ENCODE data around the gene ACAT1.
"Not testable (repeated sequence)": the region's sequence is repeated elsewhere in the genome, so short reads cannot be mapped to it uniquely, and the experiment has no call there.

The ACAT1 gene

DNA sequence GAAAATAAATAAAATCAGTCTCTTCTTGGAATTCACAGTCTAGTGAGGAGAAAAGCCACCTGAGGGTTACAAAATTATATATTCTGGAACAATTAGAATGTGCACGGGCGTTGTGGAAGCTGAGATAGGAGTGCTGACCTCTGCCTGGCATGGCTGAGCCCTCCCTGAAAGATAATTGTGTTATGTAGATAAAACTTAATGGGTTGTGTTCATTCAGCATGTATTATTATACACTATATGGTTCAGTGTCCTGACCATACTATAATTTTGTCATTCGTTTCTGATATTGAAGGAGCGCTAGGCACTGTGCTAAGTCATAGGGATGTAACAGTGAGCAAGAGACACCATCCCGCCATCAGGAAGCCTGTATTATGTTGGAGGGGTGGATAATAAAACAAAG lies 3.7 kb downstream of the ACAT1 start:
- no peak overlapping the region for H3K4me3 ChIP-seq (ENCODE audit: low read length)
- no peak for TF ChIP-seq ZNF274 (IDR thresholded peaks at IDR 0.05; ENCODE audit: low read depth, low read length)

DNA sequence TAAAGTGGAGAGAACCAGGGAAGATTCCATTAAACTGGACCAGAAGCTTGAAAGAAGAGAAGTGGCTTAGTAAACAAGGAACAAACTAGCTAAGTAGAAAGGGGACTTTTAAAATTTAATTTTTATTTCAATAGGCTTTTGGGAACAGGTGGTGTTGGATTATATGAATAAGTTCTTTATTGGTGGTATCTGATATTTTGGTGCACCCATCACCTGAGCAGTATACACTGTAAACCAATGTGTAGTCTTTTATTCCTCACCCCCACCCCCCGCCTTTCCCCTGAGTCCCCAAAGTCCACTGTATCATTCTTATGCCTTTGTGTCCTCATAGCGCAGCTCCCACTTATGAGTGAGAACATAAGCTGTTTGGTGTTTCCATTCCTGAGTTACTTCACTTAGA lies 7.4 kb downstream of the ACAT1 start:
- H3K4me3 ChIP-seq (ENCODE audit: low read length) = no peak overlapping the region
- no peak for TF ChIP-seq ZNF274 (IDR thresholded peaks at IDR 0.05; ENCODE audit: low read depth, low read length)

DNA sequence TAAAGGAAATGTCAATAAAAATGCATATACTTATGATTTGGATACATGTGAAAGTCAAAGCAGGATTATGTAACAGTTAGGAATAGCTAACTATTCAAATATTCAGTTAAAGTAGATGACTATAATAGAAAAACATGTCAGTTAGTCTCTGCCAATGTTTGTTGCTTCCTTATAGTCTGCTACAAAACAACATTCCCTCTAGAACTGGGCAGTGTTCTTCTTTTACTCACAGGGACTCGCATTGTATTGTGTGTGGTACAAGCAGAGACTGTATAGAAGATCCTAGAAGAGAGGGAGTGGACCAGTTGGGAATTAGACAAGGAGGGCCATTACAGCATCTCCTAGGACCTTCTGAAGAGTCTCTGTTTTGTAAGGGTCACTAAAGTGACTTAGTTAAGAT lies 10.6 kb downstream of the ACAT1 start:
- H3K4me3 ChIP-seq (ENCODE audit: low read length) = no peak overlapping the region
- no peak for TF ChIP-seq ZNF274 (IDR thresholded peaks at IDR 0.05; ENCODE audit: low read depth, low read length)

DNA sequence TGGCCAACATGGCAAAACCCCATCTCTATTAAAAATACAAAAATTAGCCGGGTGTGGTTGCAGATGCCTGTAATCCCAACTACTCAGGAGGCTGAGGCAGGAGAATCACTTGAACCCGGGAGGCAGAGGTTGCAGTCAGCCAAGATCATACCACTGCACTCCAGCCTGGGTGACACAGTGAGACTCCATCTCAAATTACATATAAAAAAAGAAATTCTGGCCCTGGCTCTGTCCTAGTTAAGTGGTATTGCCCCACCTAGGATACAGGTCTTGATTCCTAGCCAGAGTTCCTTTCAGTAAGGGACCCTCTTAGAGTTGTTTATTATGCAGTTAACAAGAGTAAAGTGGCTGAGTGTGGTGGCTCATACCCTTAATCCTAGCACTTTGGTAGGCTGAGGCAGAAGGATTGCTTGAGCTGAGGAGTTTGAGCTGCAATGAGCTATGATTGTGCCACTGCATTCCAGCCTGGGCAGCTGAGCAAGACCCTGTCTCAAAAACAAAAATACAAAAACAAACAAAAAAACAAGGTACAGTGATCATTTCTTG lies 11.7 kb downstream of the ACAT1 start:
- H3K4me3 ChIP-seq (ENCODE audit: low read length) = not testable (repeated sequence)

DNA sequence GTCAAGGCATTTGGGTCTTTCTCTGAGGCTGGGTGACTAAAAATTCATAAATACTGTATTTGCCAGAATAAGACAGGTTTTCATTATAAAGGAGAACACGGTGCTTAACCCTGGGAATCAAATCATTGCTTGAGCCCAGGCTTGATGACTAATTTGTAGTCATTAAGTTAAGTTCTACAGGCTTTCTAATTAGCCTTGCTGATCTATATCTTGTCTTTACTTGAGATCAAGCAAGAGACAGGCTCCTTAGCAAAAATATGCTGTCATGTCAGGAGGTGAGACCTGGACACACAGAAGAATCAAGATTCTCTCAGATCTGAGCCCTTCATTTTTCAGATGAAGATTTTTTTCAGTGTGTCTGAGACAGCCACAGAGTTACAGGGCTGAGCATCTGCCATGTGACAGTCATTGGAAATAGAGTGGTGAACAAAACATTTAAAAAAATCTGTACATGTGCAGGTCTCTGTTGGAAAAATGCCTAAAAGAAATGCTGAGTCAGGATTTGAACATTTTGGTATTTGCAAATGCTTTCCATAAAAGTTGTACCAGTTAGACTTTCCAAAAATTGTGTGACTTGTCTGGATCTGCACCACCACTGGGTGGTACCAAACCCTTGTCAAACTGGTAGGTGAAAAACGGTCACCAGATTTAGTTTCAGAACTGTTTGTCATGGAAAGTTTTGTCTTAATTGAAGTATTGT lies 14.6 kb downstream of the ACAT1 start:
- no peak for TF ChIP-seq ZNF274 (IDR thresholded peaks at IDR 0.05; ENCODE audit: low read depth, low read length)
- no peak overlapping the region for H3K4me3 ChIP-seq (ENCODE audit: low read length)

DNA sequence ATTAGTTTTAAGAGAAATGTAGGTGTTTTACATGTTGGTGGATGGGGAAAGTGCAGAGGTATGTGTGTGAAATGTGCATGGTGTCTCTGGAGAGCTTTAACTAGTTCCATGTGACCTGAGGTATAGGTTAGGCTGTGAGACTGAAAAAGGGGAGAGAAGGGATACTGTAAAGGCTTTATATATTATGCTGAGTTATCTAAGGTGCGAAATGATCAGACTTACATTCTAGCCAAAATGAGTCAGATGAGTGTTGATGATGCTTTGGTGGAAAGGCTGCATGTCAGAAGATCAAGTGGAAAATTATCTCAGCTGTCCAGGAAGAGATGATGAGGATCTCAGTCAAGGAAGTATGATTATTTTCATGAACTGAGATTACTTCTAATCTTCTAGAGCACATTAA lies 15.8 kb downstream of the ACAT1 start:
- no peak for TF ChIP-seq ZNF274 (IDR thresholded peaks at IDR 0.05; ENCODE audit: low read depth, low read length)
- no peak overlapping the region for H3K4me3 ChIP-seq (ENCODE audit: low read length)

DNA sequence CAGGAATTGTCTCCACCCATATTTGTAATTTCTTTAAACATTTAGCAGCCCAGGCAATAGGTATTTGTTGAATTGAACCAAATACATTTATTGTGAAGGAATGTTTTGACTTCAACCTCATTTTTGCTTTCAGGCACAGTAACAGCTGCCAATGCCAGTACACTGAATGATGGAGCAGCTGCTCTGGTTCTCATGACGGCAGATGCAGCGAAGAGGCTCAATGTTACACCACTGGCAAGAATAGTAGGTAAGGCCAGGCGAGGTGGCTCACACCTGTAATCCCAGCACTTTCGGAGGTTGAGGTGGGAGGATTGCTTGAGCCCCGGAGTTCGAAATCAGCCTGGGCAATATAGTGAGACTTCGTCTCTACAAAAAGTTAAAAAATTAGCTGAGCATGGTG lies 20.9 kb downstream of the ACAT1 start:
- no peak overlapping the region for H3K4me3 ChIP-seq (ENCODE audit: low read length)
- TF ChIP-seq ZNF274 (IDR thresholded peaks at IDR 0.05; ENCODE audit: low read depth, low read length) = no peak

DNA sequence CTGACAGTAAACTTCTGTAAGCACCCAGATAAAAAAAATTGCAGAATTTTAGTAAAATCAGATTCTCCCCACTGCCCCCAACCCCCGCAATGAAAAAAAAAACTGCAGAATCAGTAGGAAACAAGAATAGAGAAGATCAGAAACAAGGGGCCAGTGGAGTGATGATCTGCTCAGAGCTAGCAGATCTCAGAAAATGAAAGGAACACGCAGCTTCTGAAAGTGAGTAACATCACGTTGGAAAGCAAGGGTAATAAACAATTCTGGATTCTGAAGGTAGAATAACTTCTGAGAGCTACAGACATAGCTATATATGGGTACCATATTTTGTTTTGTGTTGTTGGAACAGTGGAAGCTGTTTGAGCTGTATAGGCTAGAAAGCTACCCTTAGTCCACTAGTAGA lies 23.2 kb downstream of the ACAT1 start:
- no peak for TF ChIP-seq ZNF274 (IDR thresholded peaks at IDR 0.05; ENCODE audit: low read depth, low read length)
- H3K4me3 ChIP-seq (ENCODE audit: low read length) = no peak overlapping the region

DNA sequence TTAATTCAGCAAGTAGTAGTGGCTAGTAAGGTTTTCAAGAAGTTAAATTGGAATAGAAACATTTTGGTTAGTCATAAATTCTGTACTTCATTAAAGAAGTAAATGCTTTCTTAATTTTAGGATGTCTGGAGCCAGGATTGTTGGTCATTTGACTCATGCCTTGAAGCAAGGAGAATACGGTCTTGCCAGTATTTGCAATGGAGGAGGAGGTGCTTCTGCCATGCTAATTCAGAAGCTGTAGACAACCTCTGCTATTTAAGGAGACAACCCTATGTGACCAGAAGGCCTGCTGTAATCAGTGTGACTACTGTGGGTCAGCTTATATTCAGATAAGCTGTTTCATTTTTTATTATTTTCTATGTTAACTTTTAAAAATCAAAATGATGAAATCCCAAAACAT lies 25.8 kb downstream of the ACAT1 start:
- H3K4me3 ChIP-seq (ENCODE audit: low read length) = no peak overlapping the region
- TF ChIP-seq ZNF274 (IDR thresholded peaks at IDR 0.05; ENCODE audit: low read depth, low read length) = no peak

DNA sequence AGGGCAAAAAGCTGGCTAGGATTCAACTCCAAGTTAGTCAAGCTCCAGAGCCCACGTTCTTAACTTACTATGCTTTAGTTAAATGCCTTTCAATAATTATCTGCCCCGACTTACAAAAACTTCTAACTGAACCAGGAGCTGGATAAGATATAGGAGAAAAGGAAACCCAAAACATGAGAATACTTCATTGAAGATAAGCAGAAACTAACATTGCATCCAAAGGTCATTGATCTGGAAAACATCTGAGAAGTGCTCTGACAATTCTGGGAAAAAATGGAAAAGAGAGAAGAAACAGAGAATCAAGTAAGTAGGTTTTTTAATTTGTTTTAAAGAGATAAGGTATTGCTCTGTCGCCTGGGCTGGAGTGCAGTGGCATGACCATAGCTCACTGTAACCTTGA lies 27.2 kb downstream of the ACAT1 start:
- TF ChIP-seq ZNF274 (IDR thresholded peaks at IDR 0.05; ENCODE audit: low read depth, low read length) = no peak
- H3K4me3 ChIP-seq (ENCODE audit: low read length) = no peak overlapping the region

DNA sequence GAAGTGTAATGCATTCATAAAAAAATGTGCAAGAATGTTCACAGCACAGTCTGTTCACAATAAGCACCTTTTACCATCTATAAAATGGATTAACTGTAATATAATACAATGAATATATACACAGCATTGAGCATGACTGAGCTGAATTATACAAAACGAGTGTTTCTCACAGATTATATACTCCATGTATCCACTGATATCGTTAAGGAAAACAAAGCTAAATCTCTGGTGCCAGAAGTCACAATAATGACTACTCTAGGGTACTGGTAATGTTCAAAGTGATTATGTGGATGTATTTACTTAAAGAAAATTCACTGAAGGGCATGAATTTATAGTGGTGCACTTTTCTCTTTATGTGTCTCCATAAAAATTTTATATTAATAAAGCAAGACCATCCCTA lies 33.2 kb downstream of the ACAT1 start:
- no peak overlapping the region for H3K4me3 ChIP-seq (ENCODE audit: low read length)
- TF ChIP-seq ZNF274 (IDR thresholded peaks at IDR 0.05; ENCODE audit: low read depth, low read length) = no peak

DNA sequence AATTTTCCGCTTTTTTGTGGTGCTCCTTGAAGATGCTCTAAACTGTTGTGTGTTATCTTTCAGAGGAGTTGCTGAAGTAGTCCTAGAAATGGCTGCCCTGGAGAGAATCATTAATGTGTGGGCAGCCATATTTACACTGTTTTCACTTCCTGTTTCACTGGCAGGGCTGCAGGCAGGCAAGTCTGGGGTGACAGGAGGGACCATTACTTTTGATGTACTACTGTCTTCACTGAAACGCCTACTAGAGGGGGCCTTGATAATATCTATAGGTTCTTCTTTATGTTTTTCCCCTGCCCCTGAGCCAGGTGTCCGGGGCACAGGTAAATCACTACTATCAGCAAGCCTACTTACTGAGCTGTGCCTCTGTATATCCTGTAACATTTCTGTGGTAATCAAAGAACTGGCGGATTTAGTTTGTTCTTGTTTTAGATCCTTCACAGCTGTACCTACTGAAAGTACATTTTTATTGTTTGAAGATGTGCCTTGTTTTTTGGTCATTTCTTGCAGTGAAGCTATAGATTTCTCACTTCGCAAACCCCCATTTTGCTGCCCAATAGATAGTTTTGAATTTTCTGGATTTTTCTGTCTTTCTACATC lies 39.7 kb downstream of the ACAT1 start:
- TF ChIP-seq ZNF274 (IDR thresholded peaks at IDR 0.05; ENCODE audit: low read depth, low read length) = no peak
- no peak overlapping the region for H3K4me3 ChIP-seq (ENCODE audit: low read length)

DNA sequence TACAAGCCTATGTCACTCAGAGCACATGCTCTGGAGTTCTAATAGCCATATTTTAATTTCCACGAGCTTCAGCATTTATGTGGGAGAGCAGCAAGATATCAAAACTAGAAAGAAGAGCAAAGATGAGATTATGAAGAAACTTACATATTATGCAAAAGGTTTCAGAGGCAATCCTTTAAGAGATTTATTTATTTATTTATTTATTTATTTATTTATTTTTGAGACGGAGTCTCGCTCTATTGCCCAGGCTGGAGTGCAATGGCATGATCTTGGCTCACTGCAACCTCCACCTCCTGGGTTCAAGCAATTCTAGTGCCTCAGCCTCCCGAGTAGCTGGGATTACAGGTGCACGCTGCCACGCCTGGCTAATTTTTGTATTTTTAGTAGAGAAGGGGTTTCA lies 41.5 kb downstream of the ACAT1 start:
- H3K4me3 ChIP-seq (ENCODE audit: low read length) = not testable (repeated sequence)

DNA sequence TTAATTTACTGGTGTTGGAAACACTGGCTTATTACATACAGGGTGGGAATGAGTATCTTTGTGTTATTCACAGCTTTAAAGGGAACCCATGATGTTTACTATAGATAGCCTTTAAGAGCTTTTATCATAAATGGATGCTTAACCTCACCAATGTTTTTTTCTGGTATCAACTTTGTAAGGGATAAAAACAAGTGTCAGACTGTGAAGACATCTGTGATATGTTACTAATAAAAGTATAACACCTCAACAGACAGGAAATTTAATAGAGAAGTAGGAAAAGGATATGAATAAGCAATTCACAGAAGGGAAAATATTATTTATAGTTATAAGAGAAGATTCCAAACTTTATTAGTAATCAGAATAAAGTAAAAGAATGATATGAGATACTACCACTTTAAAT lies 46.3 kb downstream of the ACAT1 start:
- no peak for TF ChIP-seq ZNF274 (IDR thresholded peaks at IDR 0.05; ENCODE audit: low read depth, low read length)
- H3K4me3 ChIP-seq (ENCODE audit: low read length) = no peak overlapping the region

DNA sequence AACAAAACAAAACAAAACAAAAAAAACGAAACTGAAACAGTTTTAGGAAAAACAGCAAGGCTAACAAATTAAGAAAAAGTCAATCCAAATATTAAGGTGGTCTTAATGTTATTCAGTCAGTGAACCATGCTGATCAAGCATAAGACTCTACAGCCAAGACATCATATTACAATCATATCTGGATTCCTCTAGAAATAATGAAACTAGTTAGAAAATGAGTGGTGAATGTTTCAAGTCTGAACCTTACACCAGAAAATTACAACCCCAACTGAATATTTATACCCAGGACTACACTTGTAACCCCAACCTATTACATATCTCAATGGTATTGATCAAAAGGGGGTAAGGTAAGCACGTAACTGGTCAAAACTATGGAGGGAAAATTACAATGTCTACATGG lies 48.8 kb downstream of the ACAT1 start:
- no peak overlapping the region for H3K4me3 ChIP-seq (ENCODE audit: low read length)
- TF ChIP-seq ZNF274 (IDR thresholded peaks at IDR 0.05; ENCODE audit: low read depth, low read length) = no peak

DNA sequence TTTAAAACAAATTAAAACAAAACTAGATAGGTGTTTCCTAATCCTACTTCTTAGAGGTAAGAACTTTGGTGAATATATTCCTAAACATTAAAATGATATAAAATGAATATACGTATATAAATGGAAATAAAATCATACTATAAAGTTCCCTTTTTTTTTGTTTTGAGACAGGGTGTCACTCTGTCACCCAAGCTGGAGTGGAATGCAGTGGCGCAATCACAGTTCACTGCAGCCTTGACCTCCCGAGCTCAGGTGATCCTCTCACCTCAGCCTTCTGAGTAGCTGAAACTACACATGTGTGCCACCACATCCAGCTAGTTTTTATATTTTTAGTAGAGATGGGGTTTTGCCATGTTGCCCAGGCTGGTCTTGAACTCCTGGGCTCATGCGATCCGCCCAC lies 56.2 kb downstream of the ACAT1 start:
- TF ChIP-seq ZNF274 (IDR thresholded peaks at IDR 0.05; ENCODE audit: low read depth, low read length) = no peak
- H3K4me3 ChIP-seq (ENCODE audit: low read length) = no peak overlapping the region
